ENCODE results near the gene RPS21. TPM values are rescaled to one million over a fixed set of nuclear protein-coding genes. Genes with fewer than 3 reads are reported as not detected.

RPS21 gene
- total and polyA plus RNA-seq, 2 of the 13 experiments (the other 11 are each of a cell fraction or from before 2014, with no cell fraction given), result 2,647 to 11,063 TPM

- no peak for TF ChIP-seq MTA3 (CRISPR knock-in tag; IDR thresholded peaks at IDR 0.05)
- no peak for TF ChIP-seq ZNF607 (CRISPR knock-in tag; IDR thresholded peaks at IDR 0.05; ENCODE audit: borderline replicate concordance)
- TF ChIP-seq POLR2AphosphoS2 (IDR thresholded peaks at IDR 0.05; ENCODE audit: low read depth, low read length), result no peak
Observed at GRCh38 chr20:62405981-62406513, 19.1 kb downstream of the RPS21 start (continued).

GRCh38 chr20:62406635-62407176 lies 19.8 kb downstream of the RPS21 start:
- Histone ChIP-seq H4K20me1 (ENCODE audit: insufficient read depth, low read length) (peaks cover 3% of the 10 kb centered on the region; the same call in 1 of the 2 replicates), H3K4me3 (replicated peaks in 1 of 3; ENCODE audit: insufficient read depth in 1 of 3, low read depth in 2 of 3, low read length in 3 of 3) (peak overlapping the region; percentile 62 to 88 (median 73)), H3K79me2 (ENCODE audit: insufficient read depth, low read length) (peaks cover 9% of the 10 kb centered on the region), H3K9ac (ENCODE audit: insufficient read depth, low read depth, low read length) (peak overlapping the region; percentile 82), H3K36me3 (replicated peaks in 1 of 2; ENCODE audit: control insufficient read depth in 1 of 2, insufficient read depth in 2 of 2, low read length in 2 of 2) (peaks cover 2 to 19% of the 10 kb centered on the region in 2 experiments; a peak in 3 of 5 replicates), H3K4me2 (ENCODE audit: low read depth, low read length) (peak overlapping the region; percentile 98), H3K4me1 (ENCODE audit: insufficient read depth, low read length) (peaks cover 73% of the 10 kb centered on the region), H3K9me3 (ENCODE audit: low read length) (no peaks in the 10 kb centered on the region), H2AFZ (ENCODE audit: low read length) (no peak overlapping the region), H3K27ac (ENCODE audit: extremely low read length, insufficient read depth, low read length) (peak overlapping the region; percentile 65), H3K27me3 (ENCODE audit: control insufficient read depth in 1 of 2, insufficient read depth in 2 of 2, low read length in 2 of 2) (peaks cover 9 to 20% of the 10 kb centered on the region in 2 experiments)
- in situ Hi-C loops (cut with HindIII; ENCODE audit: extremely low pct_ligation_motif_present, low pct_unique_long_range_greater_than_20kb), result no loop called here
- intact Hi-C loops (cut with micrococcal nuclease; ENCODE audit: unreplicated experiment), result no loop called here
- peak; percentile 32 for FAIRE-seq
- 0% methylated on average over 24 of the region's 42 CpGs for WGBS (ENCODE audit: low lambda C conversion rate)
- ATAC-seq, result no peak
- ChIA-PET CTCF (ENCODE audit: low intra/inter-chr PET ratio, low total read pairs) (no interaction called here), POLR2A (interaction anchor here (0.9 kb wide), 1 partner anchor 285 kb away, joined by 3 read pairs; the partner anchor contains the start of gene LSM14B)
- DNase-seq (ENCODE audit: low spot score), result peak; percentile 50
- BruUV-seq (replicated peaks), result no TSS peak
- TF ChIP-seq ZBTB33 (CRISPR knock-in tag; IDR thresholded peaks at IDR 0.05) (no peak), ZNF550 (CRISPR knock-in tag; IDR thresholded peaks at IDR 0.05; ENCODE audit: borderline replicate concordance) (no peak), ZNF235 (CRISPR knock-in tag; IDR thresholded peaks at IDR 0.05; ENCODE audit: borderline replicate concordance) (no peak), ZNF34 (CRISPR knock-in tag; IDR thresholded peaks at IDR 0.05; ENCODE audit: borderline replicate concordance) (no peak), ETV6 (CRISPR knock-in tag; conservative IDR thresholded peaks at IDR 0.05) (no peak), GTF3A (CRISPR knock-in tag; conservative IDR thresholded peaks at IDR 0.05) (no peak), ZNF280D (CRISPR knock-in tag; IDR thresholded peaks at IDR 0.05) (no peak), RXRA (CRISPR knock-in tag; IDR thresholded peaks at IDR 0.05) (peak; percentile 98), ZNF446 (CRISPR knock-in tag; IDR thresholded peaks at IDR 0.05) (no peak), POLR2G (IDR thresholded peaks at IDR 0.05; ENCODE audit: low read depth, low read length) (no peak), KAT2B (IDR thresholded peaks at IDR 0.05; ENCODE audit: borderline replicate concordance, low read depth, low read length) (no peak)
- TF ChIP-seq, protein P1, sequence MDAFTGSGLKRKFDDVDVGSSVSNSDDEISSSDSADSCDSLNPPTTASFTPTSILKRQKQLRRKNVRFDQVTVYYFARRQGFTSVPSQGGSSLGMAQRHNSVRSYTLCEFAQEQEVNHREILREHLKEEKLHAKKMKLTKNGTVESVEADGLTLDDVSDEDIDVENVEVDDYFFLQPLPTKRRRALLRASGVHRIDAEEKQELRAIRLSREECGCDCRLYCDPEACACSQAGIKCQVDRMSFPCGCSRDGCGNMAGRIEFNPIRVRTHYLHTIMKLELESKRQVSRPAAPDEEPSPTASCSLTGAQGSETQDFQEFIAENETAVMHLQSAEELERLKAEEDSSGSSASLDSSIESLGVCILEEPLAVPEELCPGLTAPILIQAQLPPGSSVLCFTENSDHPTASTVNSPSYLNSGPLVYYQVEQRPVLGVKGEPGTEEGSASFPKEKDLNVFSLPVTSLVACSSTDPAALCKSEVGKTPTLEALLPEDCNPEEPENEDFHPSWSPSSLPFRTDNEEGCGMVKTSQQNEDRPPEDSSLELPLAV (CRISPR knock-in tag; conservative IDR thresholded peaks at IDR 0.05; ENCODE audit: low read depth), result no peak

Measured in HepG2 (cell line).